SJCRH30 (cell line): ENCODE measurements around the gene CST9L. TPM values are rescaled to one million over a fixed set of nuclear protein-coding genes. Genes with fewer than 3 reads are reported as not detected.

Experiments used
- DNase-seq, 2 experiments: peaks; one replicate each; pipeline ENCODE4 v3.0.0-alpha.2; 2015 to 2020
- H3K27ac ChIP-seq: fragments of 250-450 bp; sonication (Bioruptor Pico); 2 replicates; pipeline ENCODE4 v1.5.1; 2020; ENCODE audit warnings: mild to moderate bottlenecking, moderate library complexity
- H3K27me3 ChIP-seq: fragments of 250-450 bp; sonication (Bioruptor Pico); 2 replicates; pipeline ENCODE4 v1.5.1; 2020; ENCODE audit warnings: mild to moderate bottlenecking, moderate library complexity
- H3K36me3 ChIP-seq: fragments of 250-450 bp; sonication (Bioruptor Pico); 2 replicates; pipeline ENCODE4 v1.5.1; 2020; ENCODE audit warnings: mild to moderate bottlenecking, moderate library complexity
- H3K4me1 ChIP-seq: fragments of 250-450 bp; sonication (Bioruptor Pico); 2 replicates; pipeline ENCODE4 v1.5.1; 2020; ENCODE audit warnings: mild to moderate bottlenecking, moderate library complexity
- H3K4me3 ChIP-seq: fragments of 250-450 bp; sonication (Bioruptor Pico); 2 replicates; pipeline ENCODE4 v1.5.1; 2020; ENCODE audit warnings: mild to moderate bottlenecking, moderate library complexity
- H3K9me3 ChIP-seq: fragments of 250-450 bp; sonication (Bioruptor Pico); replicated peaks from 2 replicates; pipeline ENCODE4 v1.5.1; 2020; ENCODE audit warnings: mild to moderate bottlenecking, moderate library complexity
- total RNA-seq: library from RNA; depleted of rRNA; stranded (reverse); fragments of >200 nt; shearing (Covaris generic); gene quantifications from 2 replicates; pipeline ENCODE4 v1.2.3, GENCODE V29; 2014; rRNA removed

The CST9L gene, protein sequence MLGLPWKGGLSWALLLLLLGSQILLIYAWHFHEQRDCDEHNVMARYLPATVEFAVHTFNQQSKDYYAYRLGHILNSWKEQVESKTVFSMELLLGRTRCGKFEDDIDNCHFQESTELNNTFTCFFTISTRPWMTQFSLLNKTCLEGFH
- total RNA-seq: not detected in 2 replicates

DNA sequence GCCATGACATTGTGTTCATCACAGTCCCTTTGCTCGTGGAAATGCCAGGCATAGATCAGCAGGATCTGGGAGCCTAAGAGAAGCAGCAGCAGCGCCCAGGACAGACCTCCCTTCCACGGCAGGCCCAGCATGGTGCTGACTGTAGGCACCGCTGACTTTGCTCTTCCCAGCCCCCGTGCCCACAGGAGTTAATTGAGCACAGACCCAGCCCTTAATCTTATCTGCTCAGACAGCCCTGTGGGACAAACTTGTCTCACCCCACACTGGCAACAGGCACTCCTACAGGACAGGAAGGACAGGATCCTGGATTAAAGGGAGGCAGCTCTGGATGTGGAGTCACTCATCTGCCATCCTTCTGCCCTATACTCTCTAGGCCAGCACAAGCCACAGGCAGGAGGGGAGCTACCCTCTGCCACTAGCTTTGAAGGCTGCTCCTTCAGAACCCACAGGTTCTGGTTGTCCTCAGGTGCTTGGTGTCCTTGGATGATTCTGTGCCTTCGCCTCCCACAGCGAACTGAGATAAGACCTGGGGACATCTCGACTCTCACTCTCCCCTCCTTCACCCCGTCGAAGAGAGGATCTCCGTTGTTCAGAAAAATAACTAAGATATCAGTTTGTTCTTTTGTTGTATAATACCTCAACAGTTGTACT, at the start of gene CST9L:
CST9L (minus strand) TSS at position 165 of the 651 bp plus-strand sequence; CDS start at position 131, 34 bp downstream.
- H3K9me3 ChIP-seq: no peaks in the 10 kb centered on the region
- DNase-seq: no peak
- no peaks in the 10 kb centered on the region for H3K4me1 ChIP-seq
- no peak within 1 kb of the TSS for H3K27ac ChIP-seq
- H3K4me3 ChIP-seq: no peak within 1 kb of the TSS
- H3K36me3 ChIP-seq: no peaks in the 10 kb centered on the region
- H3K27me3 ChIP-seq: peaks cover 7% of the 10 kb centered on the region; the same call in 1 of the 2 replicates

DNA sequence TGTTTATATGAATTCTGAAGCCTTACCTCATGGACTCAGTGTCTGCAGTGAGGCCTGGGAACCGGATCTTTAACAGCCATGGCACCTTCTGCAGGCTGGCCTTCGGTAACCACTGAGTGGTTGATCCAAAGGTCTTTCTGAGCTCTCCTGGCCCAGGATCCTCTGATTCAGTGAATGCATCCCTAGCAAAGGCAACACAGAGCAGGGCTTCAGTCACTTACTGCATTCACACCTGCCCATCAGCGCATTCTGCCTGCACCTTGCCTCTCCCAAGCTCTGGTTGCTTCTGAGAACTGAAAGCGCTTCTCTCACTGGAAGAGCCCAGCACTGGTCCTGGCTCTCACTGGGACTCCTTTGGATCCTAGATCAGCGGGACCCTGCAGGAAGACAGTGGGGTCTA, 45.9 kb upstream of the CST9L start:
- Histone ChIP-seq H3K27me3 (peaks cover 17% of the 10 kb centered on the region; the same call in 1 of the 2 replicates), H3K4me1 (no peaks in the 10 kb centered on the region), H3K36me3 (no peaks in the 10 kb centered on the region), H3K9me3 (no peaks in the 10 kb centered on the region), H3K4me3 (no peak overlapping the region), H3K27ac (no peak overlapping the region)
- DNase-seq: no peak

DNA sequence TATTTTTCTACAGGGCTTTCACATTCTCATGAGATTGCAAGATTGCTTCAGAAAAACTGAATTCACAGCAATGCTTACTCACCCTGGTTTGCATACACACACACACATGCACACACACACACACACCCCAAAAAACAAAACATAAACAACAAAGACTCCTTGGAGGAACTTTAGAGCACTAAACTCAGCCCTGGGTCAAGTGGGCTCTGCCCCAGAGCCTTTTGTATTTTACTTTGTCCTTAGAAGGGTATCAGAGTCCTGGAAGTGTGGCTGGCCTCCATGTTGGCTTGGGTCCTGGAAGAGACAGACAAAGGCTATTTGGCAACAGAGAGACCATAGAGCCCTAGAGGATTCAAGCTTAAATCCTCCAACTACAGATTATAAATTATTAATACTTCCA, 45.4 kb upstream of the CST9L start:
- Histone ChIP-seq H3K36me3 (no peaks in the 10 kb centered on the region), H3K4me3 (no peak overlapping the region), H3K27me3 (peaks cover 17% of the 10 kb centered on the region; the same call in 1 of the 2 replicates), H3K9me3 (no peaks in the 10 kb centered on the region), H3K4me1 (no peaks in the 10 kb centered on the region), H3K27ac (no peak overlapping the region)
- no peak for DNase-seq

DNA sequence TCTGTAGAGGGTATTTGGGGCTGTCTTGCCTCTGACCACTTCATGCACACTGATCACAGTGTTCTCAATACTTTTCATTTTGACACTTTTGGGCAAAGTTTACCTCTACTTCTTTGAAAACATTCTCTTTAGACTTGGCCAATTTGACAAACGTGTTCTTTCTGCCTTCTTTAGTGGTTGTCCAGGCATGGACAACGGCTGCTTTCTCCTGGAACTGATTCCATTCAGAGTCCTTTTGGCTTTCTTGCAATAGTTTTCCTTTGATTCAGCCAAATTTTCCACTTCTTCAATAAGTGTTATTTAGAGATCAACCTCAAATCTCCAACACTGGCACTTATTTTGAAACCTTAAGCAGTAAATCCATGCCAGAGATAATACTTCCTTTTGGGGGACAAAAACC, 44.1 kb upstream of the CST9L start:
- Histone ChIP-seq H3K4me3 (no peak overlapping the region), H3K27ac (no peak overlapping the region), H3K9me3 (no peaks in the 10 kb centered on the region), H3K27me3 (peaks cover 17% of the 10 kb centered on the region; the same call in 1 of the 2 replicates), H3K36me3 (no peaks in the 10 kb centered on the region), H3K4me1 (no peaks in the 10 kb centered on the region)
- DNase-seq: no peak

DNA sequence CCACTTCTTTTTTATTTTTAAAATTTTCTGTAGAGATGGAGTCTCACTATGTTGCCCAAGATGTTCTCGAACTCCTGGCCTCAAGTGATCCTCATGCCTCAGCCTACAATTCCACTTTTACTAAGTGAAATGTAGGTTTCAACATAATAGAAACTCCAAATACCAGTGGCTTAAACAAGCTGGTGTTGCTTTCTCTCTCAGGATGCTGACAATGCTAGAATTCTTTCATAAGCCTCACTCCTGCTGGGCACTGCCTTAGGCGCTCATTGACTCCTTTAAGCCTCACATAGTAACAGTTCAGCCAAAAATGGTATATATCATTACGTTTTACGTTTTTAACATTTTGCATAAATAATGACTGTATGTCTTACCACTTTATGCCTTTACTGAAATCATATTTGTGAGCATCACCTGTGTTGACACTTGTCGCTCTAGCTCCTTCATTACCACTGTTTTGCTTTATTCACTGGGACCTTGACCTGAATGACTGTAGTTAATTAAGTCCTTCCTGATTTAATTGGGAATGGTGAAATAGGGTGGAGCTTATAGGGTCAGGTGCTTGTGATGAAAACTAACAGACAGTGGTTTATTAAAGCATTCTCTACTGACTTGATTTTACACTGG, 41.3 kb upstream of the CST9L start:
- no peak overlapping the region for H3K4me3 ChIP-seq
- H3K27ac ChIP-seq: no peak overlapping the region
- peaks cover 14% of the 10 kb centered on the region; the same call in 1 of the 2 replicates for H3K27me3 ChIP-seq
- no peak for DNase-seq
- no peaks in the 10 kb centered on the region for H3K9me3 ChIP-seq
- H3K36me3 ChIP-seq: no peaks in the 10 kb centered on the region
- H3K4me1 ChIP-seq: no peaks in the 10 kb centered on the region

DNA sequence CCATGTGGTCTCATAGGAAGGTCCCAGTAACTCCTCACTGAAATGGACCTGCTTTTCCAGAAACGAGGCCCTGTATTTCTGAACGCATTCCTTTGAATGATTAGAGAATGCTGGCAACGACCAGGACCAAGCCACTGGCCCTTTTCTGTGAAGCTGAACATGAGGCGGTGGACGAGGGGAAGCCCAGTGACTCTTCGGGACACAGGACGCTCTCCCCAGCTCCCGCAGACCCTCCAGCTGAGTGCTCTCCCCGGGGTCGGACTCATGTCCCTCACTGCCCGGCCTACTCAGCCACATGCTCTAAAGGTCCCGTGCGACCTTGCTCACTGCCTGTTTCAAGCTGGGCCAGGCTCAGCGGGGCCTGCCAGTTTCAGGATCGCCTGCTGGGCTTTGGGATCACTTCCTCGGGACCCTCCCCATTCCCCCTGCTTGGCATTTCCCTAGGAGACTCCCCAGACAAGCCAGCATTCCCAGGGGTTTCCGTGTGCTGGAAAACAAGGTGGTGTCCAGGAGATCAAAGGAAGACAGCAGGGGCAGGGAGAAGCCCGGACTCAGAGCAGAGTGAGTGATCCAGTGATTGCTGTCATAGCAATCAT, 40.1 kb upstream of the CST9L start:
- no peaks in the 10 kb centered on the region for H3K4me1 ChIP-seq
- no peaks in the 10 kb centered on the region for H3K9me3 ChIP-seq
- H3K27me3 ChIP-seq: peaks cover 14% of the 10 kb centered on the region; the same call in 1 of the 2 replicates
- H3K4me3 ChIP-seq: no peak overlapping the region
- no peak overlapping the region for H3K27ac ChIP-seq
- no peaks in the 10 kb centered on the region for H3K36me3 ChIP-seq
- no peak for DNase-seq

DNA sequence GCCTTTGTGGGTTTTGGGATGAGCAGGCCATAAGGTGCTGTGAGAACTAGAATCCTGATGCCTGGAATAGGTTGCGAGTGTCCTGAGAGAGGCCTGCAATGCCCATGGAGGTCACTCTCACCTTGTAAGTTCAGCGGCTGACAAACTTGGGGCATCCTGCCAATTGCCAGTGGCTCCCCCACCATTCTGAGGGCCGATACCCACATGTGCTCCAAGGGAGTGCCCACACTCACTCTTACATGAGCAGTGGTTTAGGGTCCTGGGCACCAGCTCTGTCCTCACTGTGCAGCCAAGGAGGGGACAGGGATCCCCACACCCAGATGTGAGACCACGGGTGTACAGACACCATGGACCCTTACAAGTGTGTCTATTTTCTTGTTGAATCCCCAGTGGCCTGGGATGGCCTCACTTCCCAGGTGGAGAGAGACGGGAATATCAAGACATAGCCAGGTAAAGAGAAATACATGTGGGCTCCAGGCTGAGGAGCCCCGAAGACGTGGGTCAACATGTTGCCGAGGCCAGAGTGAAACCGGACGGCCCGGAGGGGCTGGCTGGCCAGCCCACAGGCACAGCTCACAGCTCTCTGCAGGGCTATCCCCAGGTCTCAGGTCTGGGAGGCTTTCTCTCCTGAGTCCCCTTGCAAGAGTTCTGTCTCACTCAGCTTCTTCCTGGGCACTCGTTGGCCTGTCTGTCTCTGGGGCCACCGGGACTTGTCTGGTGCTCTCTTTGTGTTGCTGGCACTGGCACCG, 39.4 kb upstream of the CST9L start:
- Histone ChIP-seq H3K9me3 (no peaks in the 10 kb centered on the region), H3K4me3 (no peak overlapping the region), H3K27ac (no peak overlapping the region), H3K4me1 (no peaks in the 10 kb centered on the region), H3K36me3 (no peaks in the 10 kb centered on the region), H3K27me3 (peaks cover 14% of the 10 kb centered on the region; the same call in 1 of the 2 replicates)
- DNase-seq: no peak

DNA sequence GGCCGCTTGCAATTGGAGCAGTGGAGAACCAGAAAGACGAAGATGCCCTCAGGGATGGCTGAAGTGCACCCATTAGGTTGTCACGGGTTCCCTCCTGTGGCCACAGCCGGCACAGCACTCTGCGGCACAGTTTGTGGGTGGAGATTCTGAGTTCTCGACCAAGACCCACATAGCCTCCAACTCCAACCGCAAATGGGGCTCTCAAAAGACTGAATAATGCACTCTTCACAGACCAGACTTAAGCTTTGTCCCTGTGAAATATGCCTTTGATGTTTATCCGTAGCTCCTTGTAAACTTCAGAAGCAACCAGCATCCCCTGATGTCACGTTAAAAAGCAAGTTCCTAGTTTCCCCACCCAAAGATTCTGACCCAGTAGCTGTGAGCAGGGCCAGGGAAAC, 38.4 kb upstream of the CST9L start:
- H3K36me3 ChIP-seq: no peaks in the 10 kb centered on the region
- H3K9me3 ChIP-seq: no peaks in the 10 kb centered on the region
- H3K27me3 ChIP-seq: peaks cover 14% of the 10 kb centered on the region; the same call in 1 of the 2 replicates
- DNase-seq: peak; percentile 78 to 86
- no peak overlapping the region for H3K4me3 ChIP-seq
- no peak overlapping the region for H3K27ac ChIP-seq
- H3K4me1 ChIP-seq: no peaks in the 10 kb centered on the region

DNA sequence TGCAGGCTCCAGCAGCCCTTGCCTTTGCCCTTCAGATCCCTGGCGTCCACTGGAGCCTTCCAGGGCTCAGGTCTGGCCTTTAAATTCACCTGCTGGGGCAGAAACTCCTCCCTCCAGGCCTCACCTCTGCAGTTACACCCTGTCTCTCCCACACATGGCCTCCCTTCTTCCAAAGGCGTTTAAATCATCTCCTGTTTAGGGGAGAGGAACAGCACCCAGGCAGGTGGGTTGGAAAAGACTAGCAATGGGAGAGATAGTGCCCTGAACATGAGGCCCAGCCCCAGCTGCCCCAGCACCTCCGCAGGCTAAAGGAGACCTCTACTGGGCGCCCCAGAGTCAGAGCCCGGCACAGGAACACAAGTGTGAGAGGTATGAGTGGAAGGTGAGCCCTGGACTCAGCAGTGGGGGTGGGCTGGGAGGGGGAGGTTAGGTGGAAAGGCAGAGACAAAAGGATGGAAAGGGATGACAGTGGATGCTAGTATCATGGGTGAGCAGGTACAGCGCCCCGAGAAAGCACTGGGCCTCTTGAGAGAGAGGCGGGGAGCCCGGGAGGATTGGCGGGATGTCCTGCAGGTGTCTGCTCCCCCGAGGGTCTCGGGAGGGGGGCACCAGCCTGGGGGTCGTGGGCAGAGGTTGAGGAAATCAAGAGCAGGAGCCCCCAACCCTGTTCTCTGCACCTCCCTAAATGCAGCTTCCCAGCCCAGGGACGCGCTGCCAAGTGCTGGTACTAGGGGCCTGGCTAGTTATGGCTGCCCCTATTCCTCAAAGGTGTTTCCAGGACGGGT, 37.8 kb upstream of the CST9L start, which contains the start of gene CST9:
CST9 (minus strand) TSS at position 51 of the 785 bp plus-strand sequence. CDS start 53 bp downstream, outside the sequence.
- Histone ChIP-seq H3K27me3 (peaks cover 10% of the 10 kb centered on the region; the same call in 1 of the 2 replicates), H3K4me1 (no peaks in the 10 kb centered on the region), H3K36me3 (no peaks in the 10 kb centered on the region), H3K4me3 (no peak within 1 kb of the TSS), H3K27ac (no peak within 1 kb of the TSS), H3K9me3 (no peaks in the 10 kb centered on the region)
- DNase-seq: no peak

DNA sequence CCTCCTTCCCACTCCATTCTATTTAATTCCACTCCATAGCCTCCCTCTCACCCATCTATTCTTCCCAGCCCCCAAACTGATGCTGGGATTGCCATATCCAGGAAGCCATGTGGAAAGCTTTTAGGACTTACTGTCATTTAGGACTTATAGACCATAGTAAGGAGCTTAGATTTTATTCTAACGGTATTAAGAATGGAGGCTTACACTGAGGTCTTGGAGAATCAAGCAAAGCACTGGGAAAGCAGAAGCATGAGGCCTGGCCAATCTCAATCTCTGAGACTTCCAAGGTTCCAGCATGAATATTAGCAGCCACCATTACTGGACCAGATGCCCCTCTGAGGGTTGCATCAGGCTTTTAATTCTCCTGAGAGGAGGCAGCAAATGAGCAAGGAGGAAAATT, 36.0 kb upstream of the CST9L start:
- no peaks in the 10 kb centered on the region for H3K36me3 ChIP-seq
- no peak overlapping the region for H3K27ac ChIP-seq
- no peak overlapping the region for H3K4me3 ChIP-seq
- no peaks in the 10 kb centered on the region for H3K27me3 ChIP-seq
- no peaks in the 10 kb centered on the region for H3K9me3 ChIP-seq
- no peaks in the 10 kb centered on the region for H3K4me1 ChIP-seq
- no peak for DNase-seq

DNA sequence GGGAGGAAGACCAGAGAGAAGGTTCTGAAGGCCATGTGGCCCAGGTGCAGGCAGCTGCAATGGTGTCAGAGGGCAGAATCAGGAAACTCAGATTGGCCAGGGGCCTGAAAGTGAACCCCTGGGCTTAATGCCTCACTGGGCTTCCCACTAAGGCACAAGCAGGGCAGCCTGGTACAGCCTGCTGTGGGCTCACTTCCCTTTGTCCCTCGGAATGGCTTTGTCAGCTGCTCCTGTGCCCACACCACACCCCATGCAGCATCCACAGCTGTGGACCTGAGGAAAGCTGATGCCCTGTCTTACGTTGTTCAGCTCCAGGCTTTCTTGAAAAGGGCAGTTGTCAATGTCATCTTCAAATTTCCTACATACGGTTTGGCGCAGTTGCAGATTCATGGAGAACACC, 35.0 kb upstream of the CST9L start:
- Histone ChIP-seq H3K4me1 (no peaks in the 10 kb centered on the region), H3K27ac (no peak overlapping the region), H3K36me3 (no peaks in the 10 kb centered on the region), H3K4me3 (no peak overlapping the region), H3K27me3 (no peaks in the 10 kb centered on the region), H3K9me3 (no peaks in the 10 kb centered on the region)
- DNase-seq: no peak

DNA sequence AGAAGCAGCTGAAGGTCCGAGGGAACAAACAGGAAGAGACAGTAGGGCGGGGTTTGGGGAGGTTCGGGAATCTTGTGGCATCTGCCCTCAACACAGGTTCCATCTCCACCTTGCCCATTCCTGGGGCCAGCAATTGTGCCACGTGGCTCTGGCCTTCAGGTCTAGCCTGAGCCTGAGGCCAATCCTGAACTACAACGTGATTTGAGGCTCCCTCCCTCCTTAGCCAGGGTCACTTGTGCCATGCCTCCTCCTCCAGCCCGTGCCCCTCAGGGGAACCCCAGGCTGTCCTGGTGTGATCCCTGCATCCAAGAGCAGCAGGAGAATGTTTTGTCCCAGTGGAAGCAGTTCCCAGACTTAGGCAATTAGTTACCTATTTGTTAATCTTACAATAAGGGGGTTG, 34.4 kb upstream of the CST9L start:
- Histone ChIP-seq H3K9me3 (no peaks in the 10 kb centered on the region), H3K27me3 (no peaks in the 10 kb centered on the region), H3K4me3 (no peak overlapping the region), H3K36me3 (no peaks in the 10 kb centered on the region), H3K27ac (no peak overlapping the region), H3K4me1 (no peaks in the 10 kb centered on the region)
- no peak for DNase-seq

DNA sequence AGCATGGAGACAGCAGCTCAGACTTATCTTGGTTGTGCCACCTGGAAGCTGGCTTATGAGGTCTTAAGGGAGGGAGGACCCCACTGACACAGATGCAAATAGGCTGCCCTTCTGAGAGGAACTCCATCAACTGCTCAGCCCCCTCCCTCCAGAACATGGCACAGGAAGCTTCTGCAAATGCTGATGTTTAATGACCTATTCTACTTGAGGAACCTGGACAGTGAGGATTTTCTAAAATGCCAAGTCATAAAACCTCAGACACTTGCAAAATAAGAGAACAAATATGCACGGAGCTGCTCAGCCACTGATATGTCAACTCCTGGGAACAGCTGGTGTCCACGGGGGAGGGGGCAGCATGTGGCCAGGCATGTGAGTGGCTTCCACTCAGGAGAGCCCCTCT, 34.0 kb upstream of the CST9L start:
- Histone ChIP-seq H3K4me3 (no peak overlapping the region), H3K9me3 (no peaks in the 10 kb centered on the region)

DNA sequence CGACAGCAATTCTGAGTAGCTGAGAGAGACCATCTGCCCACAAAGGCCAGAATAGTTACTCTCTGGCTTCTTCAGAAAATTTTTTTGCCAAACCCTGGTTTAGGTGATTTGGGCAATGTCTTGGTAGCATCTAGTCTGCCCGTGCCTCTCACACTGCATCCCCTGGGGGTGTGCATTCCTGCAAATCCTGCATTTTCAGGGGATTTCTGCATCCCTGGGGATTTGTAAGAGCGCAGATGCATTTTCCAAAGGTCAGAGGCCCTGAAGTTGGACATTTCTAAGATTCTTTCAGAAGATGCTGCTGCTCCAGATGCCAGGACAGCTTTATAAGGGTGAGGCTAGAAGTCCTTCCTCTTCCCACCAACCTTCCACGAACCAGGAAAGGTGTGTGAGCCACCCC, 33.4 kb upstream of the CST9L start:
- Histone ChIP-seq H3K27me3 (no peaks in the 10 kb centered on the region), H3K9me3 (no peaks in the 10 kb centered on the region), H3K36me3 (no peaks in the 10 kb centered on the region), H3K4me3 (no peak overlapping the region), H3K27ac (no peak overlapping the region), H3K4me1 (no peaks in the 10 kb centered on the region)
- DNase-seq: no peak

More for the DNA sequence above, 34.0 kb upstream of the CST9L start:
- Histone ChIP-seq H3K36me3 (no peaks in the 10 kb centered on the region), H3K27ac (no peak overlapping the region), H3K27me3 (no peaks in the 10 kb centered on the region), H3K4me1 (no peaks in the 10 kb centered on the region)
- DNase-seq: no peak
